ENCODE data around the gene MIDN. TPM values are rescaled to one million over a fixed set of nuclear protein-coding genes. Genes with fewer than 3 reads are reported as not detected.
"Not testable (repeated sequence)": the region's sequence is repeated elsewhere in the genome, so short reads cannot be mapped to it uniquely, and the experiment has no call there.

The MIDN gene
- total RNA-seq, 4 donors from 2014 or later: 17.4 to 51.9 (median 39.4) TPM

- Histone ChIP-seq H3K4me1 (peaks cover 0 to 7% (median 0%) of the 10 kb centered on the region in 4 donors), H3K36me3 (no peaks in the 10 kb centered on the region), H3K27me3 (peaks cover 0 to 10% of the 10 kb centered on the region in 2 donors), H3K27ac (no peak overlapping the region), H3K4me3 (no peak overlapping the region), H3K9me3 (no peaks in the 10 kb centered on the region)
- no peak for DNase-seq (ENCODE audit: low spot score in 2 of 2)
- no peak for TF ChIP-seq EP300 (IDR thresholded peaks at IDR 0.05)
- TF ChIP-seq POLR2A (IDR thresholded peaks at IDR 0.05): no peak
- no peak for TF ChIP-seq CTCF (IDR thresholded peaks at IDR 0.05)
- WGBS, 2 donors: 88 to 93% methylated on average over 18 to 19 of the region's 28 CpGs
Measured at GRCh38 chr19:1304197-1304924, 56.0 kb downstream of the MIDN start.

GRCh38 chr19:1305354-1305753 is 57.0 kb downstream of the MIDN start:
- not testable (repeated sequence) for H3K4me3 ChIP-seq; DNase-seq (ENCODE audit: low spot score in 2 of 2); H3K27ac ChIP-seq; H3K4me1 ChIP-seq; H3K9me3 ChIP-seq; H3K36me3 ChIP-seq
- WGBS, 2 donors: 82% methylated on average over 9 of the region's 9 CpGs
- H3K27me3 ChIP-seq: peaks cover 0 to 19% of the 10 kb centered on the region in 2 donors

- TF ChIP-seq EP300 (IDR thresholded peaks at IDR 0.05) (no peak), CTCF (IDR thresholded peaks at IDR 0.05) (no peak), POLR2A (IDR thresholded peaks at IDR 0.05) (no peak)
- DNase-seq (ENCODE audit: low spot score in 2 of 2): no peak
- H3K27me3 ChIP-seq: peaks cover 0 to 25% of the 10 kb centered on the region in 2 donors
- no peaks in the 10 kb centered on the region for H3K9me3 ChIP-seq
- no peak overlapping the region for H3K4me3 ChIP-seq
- peaks cover 0 to 7% (median 0%) of the 10 kb centered on the region in 4 donors for H3K4me1 ChIP-seq
- H3K27ac ChIP-seq: no peak overlapping the region
- WGBS, 2 donors: 93% methylated on average over 38 of the region's 38 CpGs
- no peaks in the 10 kb centered on the region for H3K36me3 ChIP-seq
Measured at GRCh38 chr19:1307320-1307719, 58.9 kb downstream of the MIDN start.

- peaks cover 0 to 2% (median 0%) of the 10 kb centered on the region in 4 donors for H3K4me1 ChIP-seq
- no peaks in the 10 kb centered on the region for H3K36me3 ChIP-seq
- H3K4me3 ChIP-seq: no peak overlapping the region
- no peak for DNase-seq (ENCODE audit: low spot score in 2 of 2)
- TF ChIP-seq EP300 (IDR thresholded peaks at IDR 0.05) (no peak), POLR2A (IDR thresholded peaks at IDR 0.05) (no peak), CTCF (IDR thresholded peaks at IDR 0.05) (no peak)
- no peak overlapping the region for H3K27ac ChIP-seq
- no peaks in the 10 kb centered on the region for H3K9me3 ChIP-seq
- H3K27me3 ChIP-seq: peaks cover 0 to 30% of the 10 kb centered on the region in 2 donors
- WGBS, 2 donors: 90 to 95% methylated on average over 20 of the region's 20 CpGs
Measured at GRCh38 chr19:1307755-1308303, 59.4 kb downstream of the MIDN start.

- Histone ChIP-seq H3K4me1 (no peaks in the 10 kb centered on the region), H3K27me3 (peaks cover 0 to 39% of the 10 kb centered on the region in 2 donors), H3K36me3 (no peaks in the 10 kb centered on the region), H3K9me3 (no peaks in the 10 kb centered on the region), H3K27ac (no peak overlapping the region), H3K4me3 (no peak overlapping the region)
- DNase-seq (ENCODE audit: low spot score in 2 of 2): no peak
- TF ChIP-seq EP300 (IDR thresholded peaks at IDR 0.05) (no peak), CTCF (IDR thresholded peaks at IDR 0.05) (no peak), POLR2A (IDR thresholded peaks at IDR 0.05) (no peak)
- 60 to 64% methylated on average over 11 of the region's 11 CpGs for WGBS, 2 donors
Measured at GRCh38 chr19:1308718-1309117, 60.3 kb downstream of the MIDN start.

Other genes with a start within 250 kb of the MIDN start
- gene GRIN3B, start 248.2 kb upstream of the MIDN start, total RNA-seq: 1 to 10 TPM in 1 of 4 donors, not detected in 3; 2.4 TPM
- gene TMEM259, start 227.5 kb upstream of the MIDN start, total RNA-seq: 100 to 1,000 TPM; 229 to 459 (median 325) TPM
- gene RNU6-2, start 227.1 kb upstream of the MIDN start, total RNA-seq: not detected
- 100 to 1,000 TPM in 1 of 4 donors, 10 to 100 TPM in 3; 69.9 to 122 (median 79.4) TPM for gene CNN2, start 222.0 kb upstream of the MIDN start, total RNA-seq
- 10 to 100 TPM in 3 of 4 donors, 1 to 10 TPM in 1; 9.6 to 25.8 (median 13.7) TPM for gene ABCA7, start 208.5 kb upstream of the MIDN start, total RNA-seq
- 10 to 100 TPM; 28.4 to 66.9 (median 38.6) TPM for gene ARHGAP45, start 181.4 kb upstream of the MIDN start, total RNA-seq
- gene POLR2E, start 153.2 kb upstream of the MIDN start, total RNA-seq: 100 to 1,000 TPM in 3 of 4 donors, 10 to 100 TPM in 1; 81.6 to 136 (median 121) TPM
- 100 to 1,000 TPM; 337 to 518 (median 493) TPM for gene GPX4, start 144.6 kb upstream of the MIDN start, total RNA-seq
- 100 to 1,000 TPM in 1 of 4 donors, 10 to 100 TPM in 3; 26.6 to 105 (median 39.3) TPM for gene SBNO2, start 74.3 kb upstream of the MIDN start, total RNA-seq
- gene STK11, start 42.8 kb upstream of the MIDN start, total RNA-seq: 10 to 100 TPM; 52.5 to 91.2 (median 68.7) TPM
- gene CBARP, start 10.6 kb upstream of the MIDN start, total RNA-seq: 1 to 10 TPM in 2 of 4 donors, under 1 TPM in 2; 0.22 to 3.9 (median 1.4) TPM
- 100 to 1,000 TPM in 3 of 4 donors, 10 to 100 TPM in 1; 67.5 to 140 (median 127) TPM for gene ATP5F1D, start 6.8 kb upstream of the MIDN start, total RNA-seq
- 100 to 1,000 TPM; 389 to 640 (median 576) TPM for gene CIRBP, start 20.7 kb downstream of the MIDN start, total RNA-seq
- gene FAM174C, start 26.9 kb downstream of the MIDN start, total RNA-seq: 10 to 100 TPM; 25.5 to 80.7 (median 52.0) TPM
- not detected for gene EFNA2, start 37.3 kb downstream of the MIDN start, total RNA-seq
- 100 to 1,000 TPM; 146 to 162 (median 151) TPM for gene NDUFS7, start 135.3 kb downstream of the MIDN start, total RNA-seq
- gene GAMT, start 153.0 kb downstream of the MIDN start, total RNA-seq: 100 to 1,000 TPM in 2 of 4 donors, 10 to 100 TPM in 2; 43.8 to 120 (median 94.4) TPM
- gene DAZAP1, start 159.0 kb downstream of the MIDN start, total RNA-seq: 10 to 100 TPM; 34.3 to 68.4 (median 61.0) TPM
- 1,000 to 10,000 TPM; 4,239 to 4,988 (median 4,337) TPM for gene RPS15, start 189.8 kb downstream of the MIDN start, total RNA-seq
- gene APC2, start 201.5 kb downstream of the MIDN start, total RNA-seq: 10 to 100 TPM in 1 of 4 donors, 1 to 10 TPM in 3; 1.7 to 10.2 (median 4.2) TPM
- 10 to 100 TPM; 22.4 to 47.4 (median 33.8) TPM for gene C19orf25, start 230.6 kb downstream of the MIDN start, total RNA-seq
- 1 to 10 TPM; 1.3 to 4.9 (median 2.2) TPM for gene PCSK4, start 241.8 kb downstream of the MIDN start, total RNA-seq
- gene REEP6, start 242.6 kb downstream of the MIDN start, total RNA-seq: 1 to 10 TPM; 1.2 to 4.6 (median 2.9) TPM